Activated CD4-positive, alpha-beta T cell treated with anti-CD3 and anti-CD28 coated beads for 1 hour (primary cell): ENCODE data around the gene DNAH5.
"Not testable (repeated sequence)": the region's sequence is repeated elsewhere in the genome, so short reads cannot be mapped to it uniquely, and the experiment has no call there.

Source experiments
- DNase-seq: peaks from one replicate; pipeline ENCODE4 v3.0.0-alpha.2; 2020

The DNAH5 gene

DNA sequence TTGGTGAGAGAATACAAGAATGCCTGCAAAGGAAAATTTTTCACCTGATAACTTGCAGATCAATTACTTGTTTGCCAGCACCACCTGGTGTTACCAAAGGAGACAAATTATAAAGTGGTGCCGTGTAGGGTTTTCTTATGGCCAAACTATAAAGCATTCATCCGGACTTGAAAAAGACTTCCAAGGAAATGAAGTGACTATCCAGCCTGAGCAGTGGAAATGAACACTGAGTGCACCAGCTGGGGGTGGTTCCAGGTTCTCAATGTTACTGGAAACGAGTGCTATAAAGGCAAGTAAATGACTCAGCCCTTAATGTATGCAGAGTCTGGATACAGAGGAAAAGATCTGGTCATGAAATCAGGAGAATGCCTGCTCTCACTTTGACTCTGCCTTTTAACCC lies 113.1 kb downstream of the DNAH5 start:
- DNase-seq = no peak

DNA sequence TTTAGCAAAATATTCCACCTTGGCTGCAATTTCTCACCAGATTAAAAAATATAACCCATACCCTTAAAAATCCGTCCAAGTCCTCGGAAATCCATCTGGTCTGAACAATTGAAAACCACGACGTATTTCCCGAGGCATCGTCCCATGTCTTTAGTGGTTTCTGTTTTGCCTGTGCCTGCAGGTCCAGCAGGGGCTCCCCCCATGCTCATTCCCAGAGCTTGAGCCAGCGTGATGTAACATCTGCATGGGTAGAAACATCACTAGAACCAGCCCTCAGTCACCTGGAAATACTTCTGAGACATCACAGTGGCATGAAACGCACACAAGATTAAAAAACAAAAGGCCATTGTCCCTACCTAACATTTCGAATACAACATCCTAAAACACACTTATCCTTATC lies 114.0 kb downstream of the DNAH5 start:
- DNase-seq = no peak

DNA sequence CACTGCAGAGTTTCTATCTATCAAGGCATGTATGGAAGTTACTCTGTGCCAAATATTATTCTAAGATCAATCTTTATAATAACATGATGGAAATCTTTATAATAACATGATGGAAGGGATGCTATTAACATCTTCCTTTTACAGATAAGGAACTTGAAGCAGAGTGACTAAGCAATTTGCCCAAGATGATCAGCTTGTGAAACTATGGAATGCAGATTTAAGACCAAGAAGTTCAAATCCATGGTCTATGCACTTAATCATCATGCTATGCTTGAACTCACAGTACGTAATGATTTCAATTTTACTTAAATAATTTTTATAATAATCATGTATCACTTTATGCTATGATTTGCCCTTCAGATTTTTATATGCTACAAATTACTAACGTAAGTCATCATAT lies 123.1 kb downstream of the DNAH5 start:
- no peak for DNase-seq

GRCh38 chr5:13816126-13816525 lies 128.4 kb downstream of the DNAH5 start:
- no peak for DNase-seq

DNA sequence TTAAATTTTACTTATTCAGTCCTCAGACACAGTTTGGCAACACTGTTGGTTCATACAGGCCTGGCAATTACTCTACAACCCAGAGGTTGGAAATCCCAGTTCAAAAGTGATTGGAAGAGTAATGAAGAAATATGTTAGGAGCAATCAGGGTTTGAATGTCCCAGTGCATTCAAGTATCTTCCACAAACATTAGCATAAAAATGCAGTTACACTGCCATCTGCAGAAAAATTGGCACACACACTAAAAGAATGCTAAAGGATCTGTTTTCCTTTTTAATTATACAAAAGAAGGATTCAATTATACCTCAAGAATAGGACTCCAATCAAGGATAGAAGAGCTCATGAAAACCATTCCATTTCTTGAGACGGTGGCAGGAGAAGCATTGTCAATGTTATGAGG lies 130.2 kb downstream of the DNAH5 start:
- DNase-seq = no peak

DNA sequence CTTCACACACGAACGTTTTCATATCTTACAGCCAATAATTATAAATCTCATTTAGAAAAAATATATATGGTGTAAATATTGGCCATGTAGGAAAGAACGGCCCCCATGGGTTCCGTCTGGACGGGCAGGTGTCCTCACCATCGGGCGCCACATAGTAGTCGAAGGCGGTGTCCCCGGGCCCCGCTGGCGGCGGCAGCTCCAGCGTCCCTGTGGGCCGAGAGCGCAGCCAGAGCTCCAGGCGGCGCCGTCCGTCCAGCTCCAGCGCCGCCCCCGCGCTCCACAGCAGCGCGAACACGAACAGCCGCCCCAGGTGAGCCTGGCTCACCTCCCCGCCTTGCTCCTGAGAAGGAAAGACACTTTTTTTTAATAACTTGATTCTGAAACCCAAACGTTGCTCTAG lies 134.6 kb downstream of the DNAH5 start:
- DNase-seq = no peak

- DNase-seq = no peak
Observed at GRCh38 chr5:13804336-13804735, 140.2 kb downstream of the DNAH5 start.

DNA sequence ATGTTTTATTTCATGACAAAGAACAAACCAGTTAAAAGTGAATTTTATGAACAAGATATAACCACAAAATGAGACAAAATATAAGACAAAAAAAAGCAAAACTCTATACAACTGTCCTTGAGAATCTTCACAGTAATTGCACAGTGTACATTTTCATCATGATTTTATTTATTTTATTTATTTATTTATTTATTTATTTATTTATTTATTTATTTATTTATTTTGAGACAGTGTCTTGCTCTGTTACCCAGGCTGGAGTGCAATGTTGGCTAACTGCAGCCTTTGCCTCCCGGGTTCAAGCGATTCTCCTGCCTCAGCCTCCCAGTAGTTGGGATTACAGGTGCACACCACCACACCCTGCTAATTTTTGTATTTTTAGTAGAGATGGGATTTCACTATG lies 145.9 kb downstream of the DNAH5 start:
- DNase-seq = not testable (repeated sequence)

DNA sequence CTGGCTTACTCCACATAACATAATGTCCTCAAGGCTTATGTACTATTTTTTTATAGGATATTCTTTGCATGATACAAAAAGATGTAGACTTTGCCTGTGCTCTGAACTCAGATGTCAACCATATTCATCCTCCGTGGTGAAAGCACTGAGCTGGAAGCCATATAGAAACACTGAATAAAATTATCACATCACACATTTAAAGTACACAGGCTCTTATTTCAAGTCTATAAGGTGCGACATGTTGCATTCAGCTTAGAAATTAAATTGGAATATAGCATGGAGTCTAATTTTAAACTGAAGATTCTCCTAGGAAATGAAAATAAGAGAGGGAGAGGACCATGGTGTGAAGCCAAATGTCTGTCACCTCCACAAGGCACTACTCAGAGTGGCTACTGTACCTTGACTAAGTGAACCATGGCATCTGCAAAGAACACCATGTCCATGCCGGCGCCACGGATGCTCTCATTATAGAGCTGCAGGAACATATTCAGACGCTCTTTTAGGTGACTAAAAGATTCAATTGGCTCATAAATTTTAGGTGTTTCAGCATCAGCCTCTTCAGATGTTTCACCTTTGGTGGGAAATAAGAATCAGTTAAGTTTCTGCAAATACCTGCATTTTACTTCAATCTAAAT lies 158.6 kb downstream of the DNAH5 start:
- no peak for DNase-seq

GRCh38 chr5:13783726-13784125 lies 160.8 kb downstream of the DNAH5 start:
- DNase-seq = no peak

DNA sequence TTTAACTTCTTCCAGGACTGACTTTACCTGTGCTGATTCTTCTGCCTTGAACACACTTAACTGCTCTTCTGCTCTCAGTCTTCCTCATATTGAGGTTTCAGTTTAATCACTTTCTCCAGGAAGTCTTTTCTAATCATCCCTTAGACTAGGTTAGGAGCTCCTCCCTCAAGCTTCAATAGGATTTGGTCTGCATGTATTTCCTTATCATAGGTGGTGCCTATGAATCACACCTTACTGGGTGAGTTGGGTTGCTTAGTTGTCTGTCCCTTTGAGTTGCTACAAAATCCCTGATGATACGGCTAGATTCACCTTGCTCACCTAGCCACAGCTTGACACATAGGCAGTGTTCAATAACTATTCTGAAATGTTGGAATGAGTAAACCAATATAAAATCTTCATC lies 164.4 kb downstream of the DNAH5 start:
- no peak for DNase-seq

- DNase-seq = no peak
Observed at GRCh38 chr5:13773649-13774048, 170.8 kb downstream of the DNAH5 start.

GRCh38 chr5:13771011-13771571 lies 173.4 kb downstream of the DNAH5 start:
- no peak for DNase-seq

DNA sequence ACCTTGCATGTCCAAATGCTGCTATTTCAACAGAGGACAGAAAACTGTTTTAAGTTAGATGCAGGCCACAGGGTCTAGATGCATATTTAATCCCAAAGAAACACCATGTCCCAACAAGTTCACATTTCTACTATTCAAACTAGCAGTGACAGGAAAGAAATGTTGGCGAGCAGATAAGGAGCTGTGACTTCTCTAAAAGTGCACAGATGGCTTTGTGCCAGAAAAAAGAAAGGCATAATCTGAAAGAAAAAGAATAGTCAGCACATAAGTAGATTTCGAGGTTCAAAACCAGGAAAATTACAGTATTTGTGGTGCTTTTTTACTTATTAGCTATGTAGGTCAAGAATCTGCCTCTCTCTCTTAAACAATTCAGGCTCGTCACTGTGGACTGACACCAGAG lies 178.3 kb downstream of the DNAH5 start:
- DNase-seq = no peak

- no peak for DNase-seq
Observed at GRCh38 chr5:13763719-13764118, 180.8 kb downstream of the DNAH5 start.

DNA sequence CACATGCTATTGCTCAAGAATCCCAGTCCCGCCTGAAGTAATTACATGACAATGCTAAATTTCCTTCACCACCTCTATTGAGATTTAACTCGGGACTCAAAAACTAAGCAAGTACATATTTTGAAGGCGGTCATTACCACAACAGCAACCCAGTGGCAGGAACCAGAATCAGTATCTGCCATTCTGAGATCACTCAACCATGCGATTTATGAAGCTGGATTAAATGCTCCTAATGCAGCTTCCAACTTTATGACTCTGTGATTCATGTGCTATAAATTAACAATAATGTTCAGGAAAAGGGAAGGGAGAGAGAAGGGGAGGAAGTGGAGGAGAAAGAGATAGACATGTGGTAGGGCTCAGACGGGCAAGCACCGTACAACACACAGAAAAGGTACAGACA lies 194.7 kb downstream of the DNAH5 start:
- DNase-seq = no peak

GRCh38 chr5:13746026-13746425 lies 198.5 kb downstream of the DNAH5 start:
- DNase-seq = no peak

- no peak for DNase-seq
Observed at GRCh38 chr5:13745508-13745907, 199.0 kb downstream of the DNAH5 start.

DNA sequence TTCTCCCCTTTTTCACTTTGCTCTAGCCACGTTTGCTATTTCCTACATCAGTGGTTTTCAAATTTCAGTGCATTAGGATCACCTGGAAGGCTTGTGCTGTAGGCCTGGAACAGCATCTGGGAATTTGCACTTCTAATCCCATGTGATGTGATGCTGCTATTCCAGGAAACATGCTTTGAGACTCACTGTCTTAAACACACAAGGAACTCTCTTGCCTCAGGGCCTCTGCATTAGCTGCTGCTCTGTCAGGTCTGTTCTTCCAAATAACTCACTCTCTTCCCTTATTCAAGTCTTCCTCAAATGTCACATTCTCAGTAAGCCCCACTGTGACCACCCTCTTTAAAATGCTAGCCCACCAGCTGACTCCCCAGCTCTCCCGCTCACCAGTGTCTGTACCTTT lies 204.0 kb downstream of the DNAH5 start:
- DNase-seq = no peak

- DNase-seq = no peak
Observed at GRCh38 chr5:13739479-13739878, 205.0 kb downstream of the DNAH5 start.

DNA sequence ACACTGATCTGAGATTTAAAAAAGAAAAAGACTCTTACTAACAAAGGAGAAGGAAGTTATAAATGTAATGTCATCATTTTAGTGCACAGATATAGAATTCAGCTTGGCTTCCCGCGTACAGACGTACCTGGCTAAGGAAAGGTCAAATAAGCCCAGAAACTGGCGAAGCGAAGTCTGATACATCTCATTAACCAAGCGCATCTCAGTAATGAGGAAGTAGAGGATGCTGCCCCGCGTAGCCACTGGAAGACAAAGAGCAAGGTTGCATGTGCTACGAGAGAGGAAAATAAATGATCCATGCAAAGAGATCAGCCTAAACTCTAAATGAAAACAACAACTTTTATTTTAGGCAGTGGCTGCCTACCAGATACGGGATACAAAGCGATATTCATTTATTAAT lies 208.8 kb downstream of the DNAH5 start:
- DNase-seq = no peak

- DNase-seq = no peak
Observed at GRCh38 chr5:13731121-13731628, 213.3 kb downstream of the DNAH5 start.

DNA sequence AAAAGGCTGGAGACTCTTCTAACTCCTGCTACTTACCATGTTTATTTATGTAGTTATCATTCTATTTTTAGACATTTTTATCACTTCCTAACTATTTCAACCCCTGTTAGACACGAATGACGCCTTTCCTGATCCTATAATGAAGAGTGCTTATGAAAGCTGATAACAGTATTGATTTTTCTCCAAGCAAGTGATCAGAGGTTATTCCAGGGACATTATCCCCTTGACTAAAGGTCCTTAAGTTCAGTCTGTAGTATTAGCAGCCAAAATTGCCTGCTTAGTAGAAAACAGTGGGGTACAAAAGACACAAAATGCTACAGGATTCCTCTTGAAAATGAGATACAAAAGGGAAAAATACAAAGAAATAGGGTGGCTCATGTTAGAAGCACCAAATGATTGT lies 235.6 kb downstream of the DNAH5 start:
- no peak for DNase-seq

DNA sequence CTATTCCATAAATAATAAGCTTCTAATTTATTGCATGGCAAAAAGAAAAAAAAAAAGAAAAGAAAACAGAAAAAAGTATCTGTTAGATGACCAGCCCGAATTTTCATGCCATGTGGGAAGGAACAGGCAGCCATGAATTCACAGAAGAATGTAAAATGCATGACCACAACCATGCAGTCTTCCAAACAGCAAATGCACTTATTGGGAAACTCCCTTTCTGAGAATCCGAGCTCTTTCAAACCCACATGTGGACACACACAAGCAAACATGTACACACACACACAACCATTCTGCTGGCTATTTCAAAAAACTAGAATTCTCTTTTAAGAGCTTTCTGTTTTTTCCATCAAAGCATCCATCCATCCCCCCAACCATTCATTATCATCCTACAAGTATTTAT lies 236.1 kb downstream of the DNAH5 start:
- no peak for DNase-seq

DNA sequence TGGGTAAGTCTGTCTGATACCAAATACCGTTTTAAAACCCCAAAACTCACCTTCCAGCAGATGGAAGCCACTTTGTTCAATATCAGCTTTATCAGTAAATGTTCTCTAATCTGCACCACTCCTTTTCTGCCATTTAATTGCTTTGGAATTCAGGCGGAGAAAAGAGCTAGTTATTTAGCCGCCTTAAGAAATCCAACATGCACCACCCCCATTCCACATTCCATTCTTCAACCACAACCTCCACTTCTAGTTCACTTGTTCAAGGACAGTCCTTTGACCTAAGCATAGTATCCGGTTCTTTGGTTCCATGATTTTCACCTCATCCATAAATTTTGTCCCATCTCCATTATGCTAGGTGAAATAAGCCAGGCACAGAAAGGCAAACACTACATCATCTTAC lies 240.1 kb downstream of the DNAH5 start:
- no peak for DNase-seq
